Adrenal gland (tissue), 19 donors: ENCODE results near the gene CDC5L. TPM values are rescaled to one million over a fixed set of nuclear protein-coding genes. Genes with fewer than 3 reads are reported as not detected.

Source experiments
- DNase-seq, 7 donors: peaks; one replicate each; pipeline ENCODE4 v3.0.0-alpha.2; 2019 to 2020
- H3K27ac ChIP-seq, 5 donors: fragments of 200-600 bp; sonication (generic) in 4 of 5; 1 replicate in 3 of 5; 2 replicates in 2 of 5; pipeline versions ENCODE4 v1.5.1 to v1.8.0; 2016 to 2020; ENCODE audit warnings: mild to moderate bottlenecking in 1 of 5
- H3K27me3 ChIP-seq: fragments of 200-600 bp; 2 replicates; pipeline ENCODE4 v1.8.0; 2021
- H3K36me3 ChIP-seq, 2 donors: fragments of 200-600 bp; replicated peaks in 1 of 2; 1 replicate in 1 of 2; 2 replicates in 1 of 2; pipeline versions ENCODE4 v1.5.1 to v1.8.0; 2018 to 2022
- H3K4me1 ChIP-seq, 2 donors: fragments of 200-600 bp; replicated peaks in 1 of 2; 1 replicate in 1 of 2; 2 replicates in 1 of 2; pipeline versions ENCODE4 v1.5.1 to v1.8.0; 2018 to 2021
- H3K4me3 ChIP-seq, 4 donors: fragments of 200-600 bp; sonication (generic) in 3 of 4; one replicate each; pipeline ENCODE4 v1.5.1; 2016 to 2018
- H3K9me3 ChIP-seq, 3 donors: fragments of 200-600 bp; sonication (generic) in 1 of 3; replicated peaks in 1 of 3; 1 replicate in 2 of 3; 2 replicates in 1 of 3; pipeline versions ENCODE4 v1.5.1 to v1.8.0; 2016 to 2021
- POLR2A ChIP-seq, 2 donors: fragments of 450-650 bp; IDR thresholded peaks; one replicate each; pipeline ENCODE4 v1.6.1; 2017; ENCODE audit warnings: antibody characterized with exemption in 2 of 2, mild to moderate bottlenecking in 2 of 2, moderate library complexity in 1 of 2
- WGBS, 4 donors: extraction: QIAGEN DNeasy Blood & Tissue Kit in 2 of 4; methylation state at CpG; one replicate each; pipeline versions ENCODE4 v1.1.5 to v1.1.7; 2013 to 2017; 5-methylcytosine and 5-hydroxymethylcytosine counted together
- intact Hi-C, 2 donors: fragments of 100-400 bp; cut with DNase I; formaldehyde crosslinking; loops; one replicate each; pipeline versions ENCODE4 v1.14.1 to v1.15.0; 2022 to 2023
- long read RNA-seq, 10 donors: library from polyadenylated mRNA in 3 of 10; unstranded in 2 of 10; stranded (forward) in 1 of 10; transcript quantifications; one replicate each; pipeline ENCODE4 v2.0.0 and lab custom pipeline, GENCODE V29; 2021 to 2026
- polyA plus RNA-seq, 3 donors: library from polyadenylated mRNA; stranded (reverse); fragments of 200-250 nt in 2 of 3; fragments of 350-450 nt in 1 of 3; fragmentation: Illumina TruSeq in 1 of 3; extraction: RNeasy Lipid Tissue Mini Kit (QIAGEN cat#74804) in 1 of 3; gene quantifications; one replicate each; pipeline ENCODE4 v1.2.3, GENCODE V29; 2013 to 2014
- total RNA-seq, 9 donors: library from RNA; depleted of rRNA in 4 of 9; stranded (reverse); fragments of >200 nt in 4 of 9; fragments of 120-200 nt in 1 of 9; fragmentation: NEBNext Ultra II Directional in 1 of 9; extraction: Animal tissue kit (Norgen Biotek cat#: 25700) in 1 of 9; gene quantifications; one replicate each; pipeline versions ENCODE4 v1.1.0 to v1.2.4, GENCODE V29; 2013 to 2023
- TF ChIP-seq, protein P1 (sequence below), 6 experiments: fragments of 450-650 bp in 4 of 6; fragments of 200-600 bp in 2 of 6; sonication (generic) in 1 of 6; IDR thresholded peaks; 1 replicate in 5 of 6; 2 replicates in 1 of 6; pipeline versions ENCODE4 v1.5.1 to v1.8.0; 2016 to 2021; ENCODE audit warnings: antibody characterized with exemption in 6 of 6, mild to moderate bottlenecking in 2 of 6, moderate library complexity in 1 of 6
- donor health status: healthy with polysubstance abuse.
- donor health status: Bipolar disorder and iron deficiency.
- donor health status: DM: yes; HTN: yes; CAD: no.
- donor health status: DM: no; HTN: no; CAD: no.
- donor health status: DM: no; HTN: no; CAD: no.
- donor health status: DM: yes; HTN: yes; CAD: no.

Gene CDC5L
- total RNA-seq: 10 to 100 TPM; 13.8 to 39.3 (median 20.8) TPM
- 10 to 100 TPM in 1 of 3 donors, 1 to 10 TPM in 2; 5.6 to 33.6 (median 5.9) TPM for polyA plus RNA-seq
- long read RNA-seq, donor 1, partial matches to known transcripts: 73 of 73 reads
- long read RNA-seq, donor 1, other reads (novel, unspliced or antisense): 0 of 73 reads
- long read RNA-seq, donor 2, full-length matches to known transcripts: 4 of 4 reads
- long read RNA-seq, donor 2, partial matches to known transcripts: 0 of 4 reads
- long read RNA-seq, donor 2, other reads (novel, unspliced or antisense): 0 of 4 reads
- long read RNA-seq, donor 3, full-length matches to known transcripts: 10 of 44 reads
- long read RNA-seq, donor 3, partial matches to known transcripts: 34 of 44 reads
- long read RNA-seq, donor 3, other reads (novel, unspliced or antisense): 0 of 44 reads
- long read RNA-seq, donor 4, full-length matches to known transcripts: 5 of 22 reads
- long read RNA-seq, donor 4, partial matches to known transcripts: 17 of 22 reads
- long read RNA-seq, donor 4, other reads (novel, unspliced or antisense): 0 of 22 reads
- long read RNA-seq, donor 5, full-length matches to known transcripts: 49 of 56 reads
- long read RNA-seq, donor 5, partial matches to known transcripts: 3 of 56 reads
- long read RNA-seq, donor 5, other reads (novel, unspliced or antisense): 4 of 56 reads
- long read RNA-seq, donor 6, full-length matches to known transcripts: 3 of 20 reads
- long read RNA-seq, donor 6, partial matches to known transcripts: 15 of 20 reads
- long read RNA-seq, donor 6, other reads (novel, unspliced or antisense): 2 of 20 reads
- long read RNA-seq, donor 7, partial matches to known transcripts: 25 of 25 reads
- long read RNA-seq, donor 7, other reads (novel, unspliced or antisense): 0 of 25 reads
- long read RNA-seq, donor 8, full-length matches to known transcripts: 3 of 38 reads
- long read RNA-seq, donor 8, partial matches to known transcripts: 35 of 38 reads
- long read RNA-seq, donor 8, other reads (novel, unspliced or antisense): 0 of 38 reads
- long read RNA-seq, donor 9, full-length matches to known transcripts: 1 of 12 reads
- long read RNA-seq, donor 9, partial matches to known transcripts: 11 of 12 reads
- long read RNA-seq, donor 9, other reads (novel, unspliced or antisense): 0 of 12 reads
- long read RNA-seq, donor 10, full-length matches to known transcripts: 4 of 21 reads
- long read RNA-seq, donor 10, partial matches to known transcripts: 17 of 21 reads
- long read RNA-seq, donor 10, other reads (novel, unspliced or antisense): 0 of 21 reads

DNA sequence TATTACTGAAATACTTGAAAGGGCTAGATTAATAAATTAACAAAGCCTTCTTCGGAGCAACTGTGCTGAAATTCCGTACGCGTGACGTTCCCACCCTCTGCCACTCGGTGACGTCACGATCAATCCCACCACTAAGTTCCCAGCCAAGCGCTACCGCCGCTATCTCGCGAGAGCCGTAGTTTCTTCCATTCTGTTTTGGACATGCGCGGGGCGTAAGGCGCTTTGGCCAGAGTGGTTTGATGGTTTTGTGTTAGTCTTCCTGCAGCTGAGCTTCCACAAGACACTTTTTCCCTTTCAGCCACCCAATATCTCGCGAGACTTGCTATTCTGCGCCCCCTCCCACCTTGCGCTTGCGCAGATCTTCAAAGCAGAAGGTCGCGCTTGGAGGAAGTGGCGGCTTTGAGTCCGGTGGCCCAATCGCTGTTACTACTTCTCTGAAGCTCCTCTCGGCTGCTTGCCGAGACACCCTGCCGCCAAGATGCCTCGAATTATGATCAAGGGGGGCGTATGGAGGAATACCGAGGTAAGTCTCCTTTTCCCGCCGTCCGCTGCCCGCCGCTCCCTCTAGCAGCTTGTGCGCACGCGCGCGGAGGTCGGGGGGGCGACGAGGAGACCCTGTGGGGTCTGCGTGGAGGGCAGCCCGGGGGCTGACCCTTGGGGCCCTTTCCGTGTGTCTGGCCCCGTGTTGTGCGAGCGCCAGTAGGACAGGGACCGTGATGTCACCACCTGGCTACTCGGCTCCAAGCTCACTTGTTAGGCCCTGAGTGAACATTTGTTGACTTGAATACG lies at the start of gene CDC5L:
CDC5L (plus strand) TSS at position 361 of the 789 bp plus-strand sequence; CDS start at position 479, 118 bp downstream.
- Histone ChIP-seq H3K9me3 (no peaks in the 10 kb centered on the region), H3K27me3 (no peaks in the 10 kb centered on the region), H3K4me3 (peak within 1 kb of the TSS; percentile 57 to 100 (median 97)), H3K36me3 (peaks cover 0 to 14% of the 10 kb centered on the region in 2 donors), H3K4me1 (peaks cover 23 to 31% of the 10 kb centered on the region in 2 donors), H3K27ac (peak within 1 kb of the TSS; percentile 90 to 98 (median 95))
- 0% methylated on average over 32 to 56 of the region's 56 CpGs for WGBS, 4 donors
- intact Hi-C loops: no loop called here
- TF ChIP-seq, protein P1, sequence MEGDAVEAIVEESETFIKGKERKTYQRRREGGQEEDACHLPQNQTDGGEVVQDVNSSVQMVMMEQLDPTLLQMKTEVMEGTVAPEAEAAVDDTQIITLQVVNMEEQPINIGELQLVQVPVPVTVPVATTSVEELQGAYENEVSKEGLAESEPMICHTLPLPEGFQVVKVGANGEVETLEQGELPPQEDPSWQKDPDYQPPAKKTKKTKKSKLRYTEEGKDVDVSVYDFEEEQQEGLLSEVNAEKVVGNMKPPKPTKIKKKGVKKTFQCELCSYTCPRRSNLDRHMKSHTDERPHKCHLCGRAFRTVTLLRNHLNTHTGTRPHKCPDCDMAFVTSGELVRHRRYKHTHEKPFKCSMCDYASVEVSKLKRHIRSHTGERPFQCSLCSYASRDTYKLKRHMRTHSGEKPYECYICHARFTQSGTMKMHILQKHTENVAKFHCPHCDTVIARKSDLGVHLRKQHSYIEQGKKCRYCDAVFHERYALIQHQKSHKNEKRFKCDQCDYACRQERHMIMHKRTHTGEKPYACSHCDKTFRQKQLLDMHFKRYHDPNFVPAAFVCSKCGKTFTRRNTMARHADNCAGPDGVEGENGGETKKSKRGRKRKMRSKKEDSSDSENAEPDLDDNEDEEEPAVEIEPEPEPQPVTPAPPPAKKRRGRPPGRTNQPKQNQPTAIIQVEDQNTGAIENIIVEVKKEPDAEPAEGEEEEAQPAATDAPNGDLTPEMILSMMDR (IDR thresholded peaks at IDR 0.05): peak in 1 of 6 experiments; percentile 10
- peak; percentile 79 to 90 for TF ChIP-seq POLR2A (IDR thresholded peaks at IDR 0.05)
- peak; percentile 94 to 99 (median 96) for DNase-seq

DNA sequence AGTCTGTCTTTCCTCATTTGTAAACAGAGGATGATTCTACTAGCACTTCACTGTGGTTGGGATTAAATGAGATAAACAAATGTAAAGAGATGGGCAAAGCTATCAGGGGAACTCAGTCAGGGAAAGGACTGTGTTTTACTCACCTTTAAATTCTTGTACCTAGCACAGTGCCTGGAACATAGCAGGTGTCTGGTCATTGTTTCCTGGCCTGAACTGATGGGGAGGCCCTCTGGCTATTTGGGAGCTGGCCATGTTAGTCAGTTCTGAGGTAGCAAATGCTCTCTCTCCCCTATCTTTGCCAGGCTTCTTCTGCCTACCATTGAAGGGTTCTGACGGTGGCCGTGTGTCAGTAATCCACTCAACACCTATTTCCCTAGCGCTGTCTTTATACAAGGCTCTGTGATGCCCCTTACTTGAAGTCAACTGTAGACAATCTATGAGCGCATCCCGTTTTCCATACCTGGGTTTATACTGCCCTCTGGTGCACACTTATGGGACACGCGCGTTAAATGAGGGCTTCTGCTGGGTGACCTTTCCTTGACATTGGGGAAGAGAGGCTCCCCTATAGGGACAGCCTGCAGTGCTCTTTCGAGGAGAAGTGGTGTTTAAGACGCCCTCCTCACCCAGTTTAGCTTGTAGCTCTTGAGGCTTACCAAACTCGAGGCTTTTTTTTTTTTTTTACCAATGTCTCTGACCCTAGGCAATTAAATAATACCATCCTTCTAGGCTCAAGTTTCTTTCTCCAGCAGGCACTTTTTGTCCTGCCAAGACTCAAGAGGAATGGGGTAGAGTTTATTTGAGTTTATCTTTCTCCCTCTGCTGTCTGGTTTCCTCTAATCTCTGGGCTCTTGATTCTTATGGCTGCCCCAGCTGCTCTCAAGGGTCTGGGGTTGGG lies 49.0 kb upstream of the CDC5L start:
- no peaks in the 10 kb centered on the region for H3K9me3 ChIP-seq
- no peaks in the 10 kb centered on the region for H3K4me1 ChIP-seq
- H3K4me3 ChIP-seq: no peak overlapping the region
- no peaks in the 10 kb centered on the region for H3K36me3 ChIP-seq
- H3K27me3 ChIP-seq: peaks cover 7% of the 10 kb centered on the region
- no peak overlapping the region for H3K27ac ChIP-seq
- WGBS, 4 donors: 1 to 4% (median 1%) methylated on average over 11 of the region's 11 CpGs
- peak; percentile 58 to 88 (median 67) for DNase-seq
- intact Hi-C loops: loop anchor here (2.0 to 10.0 kb wide), 6 partner anchors 66 to 241 kb away; partner anchors contain the start of genes CAPN11 (in 1 of the 2) and TMEM151B (in 1 of the 2)
- TF ChIP-seq POLR2A (IDR thresholded peaks at IDR 0.05): no peak
- TF ChIP-seq, protein P1 (IDR thresholded peaks at IDR 0.05): peak; percentile 58 to 87 (median 79)

DNA sequence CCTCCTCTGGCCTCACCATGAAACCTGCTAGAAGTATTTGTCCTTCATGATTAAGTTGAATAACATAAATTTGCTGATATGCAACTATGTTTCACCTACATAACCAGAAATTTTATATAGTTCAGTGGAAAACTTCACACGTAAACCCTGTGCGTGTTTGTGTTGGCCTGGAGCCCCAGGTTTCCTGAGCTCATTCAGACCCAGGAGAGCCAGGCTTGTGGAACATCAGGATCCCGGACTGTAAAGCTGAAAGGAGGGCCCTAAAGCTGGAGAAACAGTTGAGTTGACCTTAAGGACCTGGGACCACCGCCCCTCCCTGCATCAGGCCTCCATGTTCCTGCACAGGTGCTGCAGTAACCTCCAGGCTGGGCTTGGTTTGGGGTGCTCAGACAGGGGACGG lies 48.2 kb upstream of the CDC5L start:
- TF ChIP-seq, protein P1 (IDR thresholded peaks at IDR 0.05): no peak
- TF ChIP-seq POLR2A (IDR thresholded peaks at IDR 0.05): no peak
- no peak overlapping the region for H3K4me3 ChIP-seq
- no peaks in the 10 kb centered on the region for H3K4me1 ChIP-seq
- no peaks in the 10 kb centered on the region for H3K36me3 ChIP-seq
- H3K27ac ChIP-seq: no peak overlapping the region
- no peaks in the 10 kb centered on the region for H3K9me3 ChIP-seq
- intact Hi-C loops: loop anchor here (2.0 to 10.0 kb wide), 6 partner anchors 67 to 242 kb away; partner anchors contain the start of genes CAPN11 (in 1 of the 2) and TMEM151B (in 1 of the 2)
- no peak for DNase-seq
- 77 to 81% (median 80%) methylated on average over 4 to 5 of the region's 5 CpGs for WGBS, 4 donors
- H3K27me3 ChIP-seq: peaks cover 10% of the 10 kb centered on the region
